ENCODE measurements around the gene COL16A1. TPM values are rescaled to one million over a fixed set of nuclear protein-coding genes. Genes with fewer than 3 reads are reported as not detected.

Gene COL16A1
- total RNA-seq, 2 donors from 2014 or later, result 7.4 to 9.9 TPM

GRCh38 chr1:31675756-31676155, 28.1 kb downstream of the COL16A1 start:
- DNase-seq, result no peak
- Histone ChIP-seq H3K36me3 (ENCODE audit: control insufficient read depth, insufficient read depth, low read length) (no peaks in the 10 kb centered on the region), H3K27ac (ENCODE audit: low read depth, low read length) (no peak overlapping the region), H3K27me3 (ENCODE audit: control insufficient read depth, insufficient read depth, low read length, poor library complexity, severe bottlenecking) (no peaks in the 10 kb centered on the region), H3K9me3 (ENCODE audit: control insufficient read depth, low read length) (no peaks in the 10 kb centered on the region), H3K4me3 (ENCODE audit: low read length) (no peak overlapping the region), H3K4me1 (ENCODE audit: control insufficient read depth, insufficient read depth, low read length) (peaks cover under 1% of the 10 kb centered on the region), H3K9ac (ENCODE audit: extremely low read depth, low read length, poor library complexity, severe bottlenecking) (no peak overlapping the region)
- H3K27ac Mint-ChIP-seq, result no peak overlapping the region
- no peak for TF ChIP-seq CTCF (conservative IDR thresholded peaks at IDR 0.05)
- WGBS, 2 experiments (ENCODE audit: insufficient coverage in 1 of 2, insufficient read length in 1 of 2), result 90 to 94% methylated on average over 10 to 14 of the region's 14 CpGs
- H3K27me3 Mint-ChIP-seq (ENCODE audit: insufficient read depth), result no peaks in the 10 kb centered on the region
- no peaks in the 10 kb centered on the region for H3K36me3 Mint-ChIP-seq (ENCODE audit: low read depth)
- H3K4me3 Mint-ChIP-seq, result no peak overlapping the region
- peaks cover 1% of the 10 kb centered on the region for H3K4me1 Mint-ChIP-seq
- no peaks in the 10 kb centered on the region for H3K9me3 Mint-ChIP-seq

- no peaks in the 10 kb centered on the region for H3K9me3 ChIP-seq (ENCODE audit: control insufficient read depth, low read length)
- Mint-ChIP-seq H3K36me3 (ENCODE audit: low read depth) (no peaks in the 10 kb centered on the region), H3K4me3 (no peak overlapping the region), H3K4me1 (peaks cover 5% of the 10 kb centered on the region), H3K27ac (no peak overlapping the region), H3K27me3 (ENCODE audit: insufficient read depth) (no peaks in the 10 kb centered on the region), H3K9me3 (no peaks in the 10 kb centered on the region)
- no peak overlapping the region for H3K4me3 ChIP-seq (ENCODE audit: low read length)
- no peak overlapping the region for H3K27ac ChIP-seq (ENCODE audit: low read depth, low read length)
- H3K9ac ChIP-seq (ENCODE audit: extremely low read depth, low read length, poor library complexity, severe bottlenecking), result no peak overlapping the region
- TF ChIP-seq CTCF (conservative IDR thresholded peaks at IDR 0.05), result no peak
- H3K27me3 ChIP-seq (ENCODE audit: control insufficient read depth, insufficient read depth, low read length, poor library complexity, severe bottlenecking), result no peaks in the 10 kb centered on the region
- no peak for DNase-seq
- no peaks in the 10 kb centered on the region for H3K36me3 ChIP-seq (ENCODE audit: control insufficient read depth, insufficient read depth, low read length)
- WGBS, 2 experiments (ENCODE audit: insufficient coverage in 1 of 2, insufficient read length in 1 of 2), result 86% methylated on average over 6 to 7 of the region's 7 CpGs
- no peaks in the 10 kb centered on the region for H3K4me1 ChIP-seq (ENCODE audit: control insufficient read depth, insufficient read depth, low read length)
These were observed 28.7 kb downstream of the COL16A1 start for GRCh38 chr1:31675161-31675560.

- Histone ChIP-seq H3K27ac (ENCODE audit: low read depth, low read length) (no peak overlapping the region), H3K4me1 (ENCODE audit: control insufficient read depth, insufficient read depth, low read length) (peaks cover 2% of the 10 kb centered on the region), H3K9ac (ENCODE audit: extremely low read depth, low read length, poor library complexity, severe bottlenecking) (no peak overlapping the region), H3K4me3 (ENCODE audit: low read length) (no peak overlapping the region), H3K27me3 (ENCODE audit: control insufficient read depth, insufficient read depth, low read length, poor library complexity, severe bottlenecking) (no peaks in the 10 kb centered on the region), H3K36me3 (ENCODE audit: control insufficient read depth, insufficient read depth, low read length) (no peaks in the 10 kb centered on the region), H3K9me3 (ENCODE audit: control insufficient read depth, low read length) (no peaks in the 10 kb centered on the region)
- peaks cover 10% of the 10 kb centered on the region for H3K4me1 Mint-ChIP-seq
- H3K27me3 Mint-ChIP-seq (ENCODE audit: insufficient read depth), result no peaks in the 10 kb centered on the region
- no peak for DNase-seq
- H3K27ac Mint-ChIP-seq, result no peak overlapping the region
- no peaks in the 10 kb centered on the region for H3K9me3 Mint-ChIP-seq
- H3K36me3 Mint-ChIP-seq (ENCODE audit: low read depth), result no peaks in the 10 kb centered on the region
- H3K4me3 Mint-ChIP-seq, result no peak overlapping the region
- 76 to 79% methylated on average over 4 to 8 of the region's 8 CpGs for WGBS, 2 experiments (ENCODE audit: insufficient coverage in 1 of 2, insufficient read length in 1 of 2)
- no peak for TF ChIP-seq CTCF (conservative IDR thresholded peaks at IDR 0.05)
These were observed 29.2 kb downstream of the COL16A1 start for GRCh38 chr1:31674626-31675025.

Measured in endodermal cell (in vitro differentiated cells).